HCT116 (cell line): ENCODE results near the gene RPH3AL. TPM values are rescaled to one million over a fixed set of nuclear protein-coding genes. Genes with fewer than 3 reads are reported as not detected.

Experiments used
- ATAC-seq: fragments of 200-7000 bp; cut with Tn5 transposase; 2 replicates; pipeline ENCODE4 v1.9.1; 2020; ENCODE audit warnings: mild to moderate bottlenecking, moderate library complexity
- BruUV-seq: library from RNA; stranded (reverse); fragments of 400-500 nt; replicated peaks from 2 replicates; lab custom pipeline; 2021; lab: Mats Ljungman, UMichigan
- CTCF ChIA-PET: fragments of 300-600 bp; sonication (Branson Sonifier 250); formaldehyde crosslinking; loops from one replicate; lab custom pipeline; 2021; ENCODE audit warnings: antibody characterized with exemption; lab: Charles Lee
- POLR2A ChIA-PET: fragments of 300-600, 350-600 bp; sonication (Branson Sonifier 250); formaldehyde crosslinking; loops from one replicate; lab custom pipeline; 2021; ENCODE audit warnings: antibody characterized with exemption; lab: Charles Lee
- RAD21 ChIA-PET, 2 experiments: fragments of 300-600 bp; sonication (Branson Sonifier 250); formaldehyde crosslinking; loops; one replicate each; lab custom pipeline; 2023; ENCODE audit warnings: low total read pairs in 2 of 2; ENCODE audit not compliant: uncharacterized antibody in 2 of 2, unreplicated experiment in 2 of 2, low non-redundant PET in 1 of 2; lab: Charles Lee
- DNase-seq: peaks from one replicate; pipeline ENCODE4 v3.0.0-alpha.2; 2010; ENCODE audit warnings: low read depth, low spot score
- H2AFZ ChIP-seq: fragments of 200-600 bp; shearing (Covaris generic), sonication (generic); 2 replicates; pipeline ENCODE4 v1.6.1; 2017; ENCODE audit warnings: low read depth, mixed run types, mixed read lengths, antibody characterized with exemption, low read length; ENCODE audit not compliant: poor library complexity, severe bottlenecking
- H3K27ac ChIP-seq: 2 replicates; pipeline ENCODE4 v1.5.1; 2012; ENCODE audit warnings: low read depth, low read length
- H3K27me3 ChIP-seq: fragments of 200-600 bp; sonication (generic); 2 replicates; pipeline ENCODE4 v1.6.1; 2016; ENCODE audit warnings: mixed run types, low read length, mixed read lengths; ENCODE audit not compliant: insufficient read depth
- H3K36me3 ChIP-seq, 2 experiments: fragments of 200-500 bp in 1 of 2; fragments of 200-600 bp in 1 of 2; sonication (Bioruptor generic) in 1 of 2; sonication (generic) in 1 of 2; 2 replicates each; pipeline versions ENCODE4 v1.5.1 to v1.6.1; 2014 to 2016; ENCODE audit warnings: low read length in 2 of 2, inconsistent platforms in 1 of 2, mixed read lengths in 1 of 2, mixed run types in 1 of 2; ENCODE audit not compliant: insufficient read depth in 2 of 2, control insufficient read depth in 1 of 2
- H3K4me1 ChIP-seq, 2 experiments: fragments of 200-600 bp in 1 of 2; sonication (generic) in 1 of 2; 2 replicates each; pipeline versions ENCODE4 v1.5.1 to v1.6.1; 2012 to 2017; ENCODE audit warnings: low read length in 2 of 2, inconsistent platforms in 1 of 2, mild to moderate bottlenecking in 1 of 2, mixed read lengths in 1 of 2, mixed run types in 1 of 2, moderate library complexity in 1 of 2; ENCODE audit not compliant: insufficient read depth in 2 of 2, control insufficient read depth in 1 of 2
- H3K4me2 ChIP-seq: fragments of 200-600 bp; sonication (generic); 2 replicates; pipeline ENCODE4 v1.6.1; 2017; ENCODE audit warnings: mixed run types, low read length, mixed read lengths
- H3K4me3 ChIP-seq, 2 experiments: fragments of 200-600 bp in 1 of 2; sonication (generic) in 1 of 2; replicated peaks in 1 of 2; 2 replicates each; pipeline ENCODE4 v1.5.1; 2011 to 2016; ENCODE audit warnings: low read length in 2 of 2, control low read depth in 1 of 2, low read depth in 1 of 2, mild to moderate bottlenecking in 1 of 2, mixed read lengths in 1 of 2, mixed run types in 1 of 2
- H3K79me2 ChIP-seq: fragments of 200-600 bp; sonication (generic); 2 replicates; pipeline ENCODE4 v1.6.1; 2017; ENCODE audit warnings: mild to moderate bottlenecking, mixed run types, low read length, moderate library complexity, mixed read lengths; ENCODE audit not compliant: insufficient read depth
- H3K9ac ChIP-seq: fragments of 200-600 bp; sonication (generic); 2 replicates; pipeline ENCODE4 v1.6.1; 2016; ENCODE audit warnings: low read length, mixed read lengths
- H3K9me2 ChIP-seq: fragments of 200-600 bp; sonication (generic), shearing (Covaris generic); 2 replicates; pipeline ENCODE4 v1.6.1; 2017; ENCODE audit warnings: mixed run types, mild to moderate bottlenecking, moderate library complexity; ENCODE audit not compliant: insufficient read depth
- H3K9me3 ChIP-seq, 2 experiments: fragments of 200-500 bp in 1 of 2; fragments of 200-600 bp in 1 of 2; sonication (Bioruptor generic) in 1 of 2; sonication (generic) in 1 of 2; 2 replicates each; pipeline ENCODE4 v1.6.1; 2014 to 2017; ENCODE audit warnings: low read length in 2 of 2, mixed read lengths in 2 of 2, inconsistent platforms in 1 of 2, low read depth in 1 of 2, mild to moderate bottlenecking in 1 of 2, mixed run types in 1 of 2, moderate library complexity in 1 of 2; ENCODE audit not compliant: control insufficient read depth in 1 of 2, insufficient read depth in 1 of 2
- H4K20me1 ChIP-seq: fragments of 200-600 bp; sonication (generic), shearing (Covaris generic); 2 replicates; pipeline ENCODE4 v1.6.1; 2017; ENCODE audit warnings: mixed run types, mild to moderate bottlenecking, moderate library complexity; ENCODE audit not compliant: insufficient read depth
- ATF3 ChIP-seq: IDR thresholded peaks from 2 replicates; pipeline ENCODE4 v1.6.1; 2012
- CBX3 ChIP-seq: IDR thresholded peaks from 2 replicates; pipeline ENCODE4 v1.6.1; 2012; ENCODE audit warnings: low read depth
- EZH2 ChIP-seq: fragments of 200-600 bp; sonication (generic); IDR thresholded peaks from 2 replicates; pipeline ENCODE4 v1.6.1; 2017; ENCODE audit warnings: antibody characterized with exemption, mixed run types
- FOSL1 ChIP-seq: IDR thresholded peaks from 2 replicates; pipeline ENCODE4 v1.6.1; 2012; ENCODE audit warnings: low read depth
- JUND ChIP-seq: IDR thresholded peaks from 2 replicates; pipeline ENCODE4 v1.6.1; 2012
- RAD21 ChIP-seq: IDR thresholded peaks from 2 replicates; pipeline ENCODE4 v1.6.1; 2012; ENCODE audit warnings: low read depth, mild to moderate bottlenecking
- REST ChIP-seq: IDR thresholded peaks from 2 replicates; pipeline ENCODE4 v1.6.1; 2012; ENCODE audit warnings: low read depth
- SP1 ChIP-seq: IDR thresholded peaks from 2 replicates; pipeline ENCODE4 v1.6.1; 2012; ENCODE audit warnings: low read depth
- YY1 ChIP-seq: IDR thresholded peaks from 2 replicates; pipeline ENCODE4 v1.6.1; 2011; ENCODE audit warnings: low read length, low read depth, moderate library complexity, mild to moderate bottlenecking; ENCODE audit not compliant: insufficient replicate concordance; ENCODE audit errors: extremely low read depth
- ZBTB33 ChIP-seq: IDR thresholded peaks from 2 replicates; pipeline ENCODE4 v1.6.1; 2011; ENCODE audit warnings: mild to moderate bottlenecking, low read length, moderate library complexity; ENCODE audit not compliant: insufficient replicate concordance; ENCODE audit errors: extremely low read depth
- ZFX ChIP-seq: fragments of 450-650 bp; IDR thresholded peaks from 2 replicates; pipeline ENCODE4 v1.6.1; 2017
- intact Hi-C: fragments of 100-400 bp; cut with micrococcal nuclease; formaldehyde crosslinking; loops from 2 replicates; pipeline ENCODE4 v1.10.0; 2022
- total RNA-seq: library from RNA; stranded (reverse); gene quantifications from one replicate; pipeline ENCODE4 v1.2.1, GENCODE V29; 2021; ENCODE audit not compliant: unreplicated experiment

RPH3AL gene
- total RNA-seq, 1 experiment from 2014 or later: 17.0 TPM

GRCh38 chr17:236641-237405, 115.8 kb downstream of the RPH3AL start:
- intact Hi-C loops: no loop called here
- no peak overlapping the region for H3K9ac ChIP-seq
- ATAC-seq: no peak
- H3K9me2 ChIP-seq: no peaks in the 10 kb centered on the region
- no peaks in the 10 kb centered on the region for H3K79me2 ChIP-seq
- no peaks in the 10 kb centered on the region for H3K9me3 ChIP-seq
- ChIA-PET RAD21 (no interaction called here), POLR2A (no interaction called here), CTCF (no interaction called here)
- TF ChIP-seq CBX3: no peak
- no peak for TF ChIP-seq YY1
- TF ChIP-seq FOSL1: no peak
- TF ChIP-seq ATF3: no peak
- no peak for TF ChIP-seq EZH2
- TF ChIP-seq JUND: no peak
- no peak for TF ChIP-seq ZFX
- no peak for TF ChIP-seq RAD21
- no peak for TF ChIP-seq REST
- TF ChIP-seq SP1: no peak
- TF ChIP-seq ZBTB33: no peak
- no peak overlapping the region for H3K4me3 ChIP-seq
- no peak overlapping the region for H2AFZ ChIP-seq
- H3K4me1 ChIP-seq: no peaks in the 10 kb centered on the region
- no TSS peak for BruUV-seq
- H4K20me1 ChIP-seq: no peaks in the 10 kb centered on the region
- no peak for DNase-seq
- no peak overlapping the region for H3K4me2 ChIP-seq
- no peak overlapping the region for H3K27ac ChIP-seq
- no peaks in the 10 kb centered on the region for H3K27me3 ChIP-seq
- no peaks in the 10 kb centered on the region for H3K36me3 ChIP-seq
